Breast epithelium (tissue), 3 donors: ENCODE results near the gene MINDY4.

Experiments
- POLR2A ChIP-seq: fragments of 450-650 bp; IDR thresholded peaks from one replicate; pipeline ENCODE4 v1.6.1; 2016; ENCODE audit warnings: antibody characterized with exemption, mild to moderate bottlenecking, moderate library complexity
- POLR2AphosphoS5 ChIP-seq, 3 donors: sonication (generic); formaldehyde crosslinking; IDR thresholded peaks; one replicate each; pipeline ENCODE4 v1.6.1; 2017; ENCODE audit warnings: antibody characterized with exemption in 3 of 3
- TF ChIP-seq, protein P1 (sequence below), 3 donors: fragments of 450-650 bp; IDR thresholded peaks; one replicate each; pipeline ENCODE4 v1.5.1; 2016 to 2017; ENCODE audit warnings: antibody characterized with exemption in 3 of 3, mild to moderate bottlenecking in 3 of 3, moderate library complexity in 3 of 3

DNA sequence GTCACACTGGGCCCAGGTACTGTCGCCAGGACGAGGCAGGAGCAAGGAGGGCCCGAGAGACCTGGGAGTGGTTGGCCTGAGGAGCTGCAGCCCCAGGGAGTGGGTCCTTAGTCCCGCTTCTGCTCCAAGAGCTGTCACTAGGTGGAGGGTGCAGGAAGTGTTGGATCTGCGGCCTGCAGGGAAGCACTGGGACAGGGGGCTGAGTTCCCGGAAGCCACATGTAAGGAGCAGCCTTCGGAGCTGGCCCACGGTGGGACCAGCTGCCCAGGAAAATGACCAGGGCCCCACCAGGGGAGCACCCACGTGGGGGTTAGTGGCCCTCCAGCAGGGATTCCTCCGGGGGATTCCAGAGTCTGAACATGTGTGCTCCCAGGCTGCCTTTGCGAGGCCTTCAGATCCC, 131.2 kb downstream of the MINDY4 start:
- TF ChIP-seq POLR2AphosphoS5 (IDR thresholded peaks at IDR 0.05), result no peak
- TF ChIP-seq, protein P1, sequence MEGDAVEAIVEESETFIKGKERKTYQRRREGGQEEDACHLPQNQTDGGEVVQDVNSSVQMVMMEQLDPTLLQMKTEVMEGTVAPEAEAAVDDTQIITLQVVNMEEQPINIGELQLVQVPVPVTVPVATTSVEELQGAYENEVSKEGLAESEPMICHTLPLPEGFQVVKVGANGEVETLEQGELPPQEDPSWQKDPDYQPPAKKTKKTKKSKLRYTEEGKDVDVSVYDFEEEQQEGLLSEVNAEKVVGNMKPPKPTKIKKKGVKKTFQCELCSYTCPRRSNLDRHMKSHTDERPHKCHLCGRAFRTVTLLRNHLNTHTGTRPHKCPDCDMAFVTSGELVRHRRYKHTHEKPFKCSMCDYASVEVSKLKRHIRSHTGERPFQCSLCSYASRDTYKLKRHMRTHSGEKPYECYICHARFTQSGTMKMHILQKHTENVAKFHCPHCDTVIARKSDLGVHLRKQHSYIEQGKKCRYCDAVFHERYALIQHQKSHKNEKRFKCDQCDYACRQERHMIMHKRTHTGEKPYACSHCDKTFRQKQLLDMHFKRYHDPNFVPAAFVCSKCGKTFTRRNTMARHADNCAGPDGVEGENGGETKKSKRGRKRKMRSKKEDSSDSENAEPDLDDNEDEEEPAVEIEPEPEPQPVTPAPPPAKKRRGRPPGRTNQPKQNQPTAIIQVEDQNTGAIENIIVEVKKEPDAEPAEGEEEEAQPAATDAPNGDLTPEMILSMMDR (IDR thresholded peaks at IDR 0.05), result no peak
- no peak for TF ChIP-seq POLR2A
